Omental fat pad (tissue), 4 donors: ENCODE data around the gene HPS6. TPM values are rescaled to one million over a fixed set of nuclear protein-coding genes. Genes with fewer than 3 reads are reported as not detected.

ENCODE experiments used
- ATAC-seq: fragments of 150-250 bp; one replicate; pipeline ENCODE4 v1.9.1; 2016; ENCODE audit warnings: mild to moderate bottlenecking, moderate library complexity; ENCODE audit not compliant: low FRiP score
- DNase-seq: peaks from one replicate; pipeline ENCODE4 v3.0.0-alpha.2; 2019; ENCODE audit warnings: low spot score
- CTCF ChIP-seq, 3 donors: fragments of 450-650 bp; IDR thresholded peaks; one replicate each; pipeline ENCODE4 v1.5.1; 2016 to 2017; ENCODE audit warnings: antibody characterized with exemption in 3 of 3, mild to moderate bottlenecking in 3 of 3, moderate library complexity in 2 of 3
- total RNA-seq, 4 donors: library from RNA; depleted of rRNA; stranded (reverse); fragments of >200 nt; gene quantifications; one replicate each; pipeline ENCODE4 v1.1.0, GENCODE V29; 2016

The HPS6 gene
- total RNA-seq, 4 donors from 2014 or later, result 14.1 to 31.5 (median 22.5) TPM

GRCh38 chr10:102072673-102073527, 7.8 kb downstream of the HPS6 start:
- peak in 1 of 3 donors; percentile 19 for TF ChIP-seq CTCF (IDR thresholded peaks at IDR 0.05)
- ATAC-seq, result peak; percentile 62
- DNase-seq, result peak; percentile 95

GRCh38 chr10:102083541-102083940, 18.4 kb downstream of the HPS6 start:
- no peak for ATAC-seq
- DNase-seq, result no peak

GRCh38 chr10:102085336-102085735, 20.2 kb downstream of the HPS6 start:
- no peak for TF ChIP-seq CTCF (IDR thresholded peaks at IDR 0.05)
- no peak for DNase-seq
- ATAC-seq, result no peak

More at GRCh38 chr10:102083541-102083940, 18.4 kb downstream of the HPS6 start:
- no peak for TF ChIP-seq CTCF (IDR thresholded peaks at IDR 0.05)

- DNase-seq (no peak), ATAC-seq (no peak)
- no peak for TF ChIP-seq CTCF (IDR thresholded peaks at IDR 0.05)
These were observed 21.0 kb downstream of the HPS6 start for GRCh38 chr10:102086196-102086595.

GRCh38 chr10:102090772-102091171, 25.6 kb downstream of the HPS6 start:
- no peak for TF ChIP-seq CTCF (IDR thresholded peaks at IDR 0.05)
- no peak for ATAC-seq
- no peak for DNase-seq

GRCh38 chr10:102096449-102096848, 31.3 kb downstream of the HPS6 start:
- no peak for ATAC-seq
- no peak for DNase-seq
- TF ChIP-seq CTCF (IDR thresholded peaks at IDR 0.05), result no peak

- no peak for TF ChIP-seq CTCF (IDR thresholded peaks at IDR 0.05)
- DNase-seq, result no peak
- no peak for ATAC-seq
These were observed 36.0 kb downstream of the HPS6 start for GRCh38 chr10:102101152-102101551.
